PFSK-1 (cell line): ENCODE data around the gene CYP4F3.
A peak's percentile ranks its signal among the peaks of the same experiment; 100 is the strongest.

ENCODE experiments used
- FOXP2 ChIP-seq: optimal IDR thresholded peaks from 2 replicates; pipeline ENCODE3; 2011; ENCODE audit warnings: borderline replicate concordance, control low read depth, inconsistent platforms; ENCODE audit not compliant: insufficient read depth; ENCODE audit errors: extremely low read length, extremely low read depth
- POLR2AphosphoS5 ChIP-seq: IDR thresholded peaks from 2 replicates; pipeline ENCODE4 v1.6.1; 2012; ENCODE audit warnings: low read depth, mild to moderate bottlenecking, control low read depth, low read length, moderate library complexity
- SIN3A ChIP-seq: IDR thresholded peaks from 2 replicates; pipeline ENCODE4 v1.6.1; 2012; ENCODE audit warnings: mild to moderate bottlenecking, low read length, moderate library complexity, borderline replicate concordance; ENCODE audit not compliant: insufficient read depth
- TAF1 ChIP-seq: IDR thresholded peaks from 2 replicates; pipeline ENCODE4 v1.6.1; 2012; ENCODE audit warnings: low read length, control low read depth, borderline replicate concordance; ENCODE audit not compliant: insufficient read depth
- TF ChIP-seq, protein P1 (sequence below), 2 experiments: IDR thresholded peaks; 2 replicates each; pipeline versions ENCODE4 v1.6.1 to v1.8.0; 2011 to 2012; ENCODE audit warnings: low read depth in 2 of 2, low read length in 2 of 2, control low read depth in 1 of 2, inconsistent platforms in 1 of 2, mild to moderate bottlenecking in 1 of 2, moderate library complexity in 1 of 2; ENCODE audit not compliant: insufficient read depth in 1 of 2

Gene CYP4F3

DNA sequence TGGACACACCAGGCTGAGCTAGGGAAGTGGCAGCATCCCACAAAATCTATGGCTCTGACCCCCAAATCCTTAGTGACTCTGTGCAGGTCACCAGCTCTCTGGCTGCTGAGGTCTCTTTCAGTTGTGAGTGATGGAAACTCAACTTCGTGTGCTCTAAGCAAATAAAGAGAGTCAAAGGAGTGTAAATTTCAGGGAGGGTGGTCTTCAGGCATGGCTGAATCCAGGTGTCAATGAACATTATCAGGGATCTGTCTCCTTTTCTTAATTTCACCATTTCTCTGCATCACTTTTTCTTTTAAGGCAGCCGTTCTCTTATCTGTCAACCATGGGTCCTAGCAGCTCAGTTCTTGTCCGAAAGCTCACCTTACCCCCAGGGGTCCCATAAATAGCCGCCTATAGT lies 38.4 kb downstream of the CYP4F3 start:
- no peak for TF ChIP-seq SIN3A
- TF ChIP-seq POLR2AphosphoS5, result no peak
- TF ChIP-seq TAF1, result no peak
- TF ChIP-seq, protein P1, sequence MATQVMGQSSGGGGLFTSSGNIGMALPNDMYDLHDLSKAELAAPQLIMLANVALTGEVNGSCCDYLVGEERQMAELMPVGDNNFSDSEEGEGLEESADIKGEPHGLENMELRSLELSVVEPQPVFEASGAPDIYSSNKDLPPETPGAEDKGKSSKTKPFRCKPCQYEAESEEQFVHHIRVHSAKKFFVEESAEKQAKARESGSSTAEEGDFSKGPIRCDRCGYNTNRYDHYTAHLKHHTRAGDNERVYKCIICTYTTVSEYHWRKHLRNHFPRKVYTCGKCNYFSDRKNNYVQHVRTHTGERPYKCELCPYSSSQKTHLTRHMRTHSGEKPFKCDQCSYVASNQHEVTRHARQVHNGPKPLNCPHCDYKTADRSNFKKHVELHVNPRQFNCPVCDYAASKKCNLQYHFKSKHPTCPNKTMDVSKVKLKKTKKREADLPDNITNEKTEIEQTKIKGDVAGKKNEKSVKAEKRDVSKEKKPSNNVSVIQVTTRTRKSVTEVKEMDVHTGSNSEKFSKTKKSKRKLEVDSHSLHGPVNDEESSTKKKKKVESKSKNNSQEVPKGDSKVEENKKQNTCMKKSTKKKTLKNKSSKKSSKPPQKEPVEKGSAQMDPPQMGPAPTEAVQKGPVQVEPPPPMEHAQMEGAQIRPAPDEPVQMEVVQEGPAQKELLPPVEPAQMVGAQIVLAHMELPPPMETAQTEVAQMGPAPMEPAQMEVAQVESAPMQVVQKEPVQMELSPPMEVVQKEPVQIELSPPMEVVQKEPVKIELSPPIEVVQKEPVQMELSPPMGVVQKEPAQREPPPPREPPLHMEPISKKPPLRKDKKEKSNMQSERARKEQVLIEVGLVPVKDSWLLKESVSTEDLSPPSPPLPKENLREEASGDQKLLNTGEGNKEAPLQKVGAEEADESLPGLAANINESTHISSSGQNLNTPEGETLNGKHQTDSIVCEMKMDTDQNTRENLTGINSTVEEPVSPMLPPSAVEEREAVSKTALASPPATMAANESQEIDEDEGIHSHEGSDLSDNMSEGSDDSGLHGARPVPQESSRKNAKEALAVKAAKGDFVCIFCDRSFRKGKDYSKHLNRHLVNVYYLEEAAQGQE (IDR thresholded peaks at IDR 0.05; ENCODE audit: insufficient read depth in 1 of 2, low read depth in 2 of 2, low read length in 2 of 2), result no peak
- TF ChIP-seq FOXP2, result no peak

DNA sequence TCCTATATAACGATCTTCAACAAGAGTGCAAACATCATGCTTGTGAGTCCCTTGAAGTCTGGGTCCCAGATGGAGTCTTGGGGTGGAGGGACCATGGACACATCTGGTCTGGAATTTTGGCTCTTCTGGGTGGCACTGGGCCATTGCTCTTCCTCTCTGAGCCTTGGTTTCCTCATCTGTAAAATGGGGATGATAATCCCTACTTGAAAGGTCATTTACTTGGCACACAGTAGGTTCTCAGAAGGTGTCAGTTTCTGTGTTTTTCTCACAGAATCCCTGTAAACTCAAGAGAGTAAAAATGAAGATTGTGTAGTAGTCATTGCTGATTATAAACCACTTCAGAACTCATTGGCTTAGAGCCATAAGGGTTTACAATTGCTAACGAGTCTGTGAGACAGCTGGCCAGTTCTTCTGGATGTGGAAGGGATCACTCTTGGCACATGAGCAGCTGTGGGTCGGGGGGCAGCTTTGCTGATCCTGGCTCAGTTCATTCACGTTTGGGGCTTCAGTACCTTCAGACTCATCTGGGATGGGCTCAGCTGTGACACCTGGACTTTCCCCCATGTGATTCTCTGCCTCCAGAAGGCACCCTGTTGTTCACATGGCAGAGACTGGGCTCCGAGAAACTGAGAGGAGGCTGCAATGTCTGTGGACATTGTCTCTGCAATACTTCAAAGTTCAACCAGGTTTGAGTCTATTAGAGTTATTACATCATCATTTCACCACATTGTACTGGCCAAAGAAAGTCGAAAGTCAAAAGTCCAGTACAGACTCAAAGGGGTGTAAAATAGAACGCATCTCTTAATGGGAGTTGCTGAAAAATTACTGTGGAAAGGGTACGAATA lies 40.0 kb downstream of the CYP4F3 start:
- TF ChIP-seq TAF1, result no peak
- TF ChIP-seq, protein P1 (IDR thresholded peaks at IDR 0.05; ENCODE audit: insufficient read depth in 1 of 2, low read depth in 2 of 2, low read length in 2 of 2), result no peak
- no peak for TF ChIP-seq FOXP2
- TF ChIP-seq POLR2AphosphoS5, result no peak
- TF ChIP-seq SIN3A, result no peak

DNA sequence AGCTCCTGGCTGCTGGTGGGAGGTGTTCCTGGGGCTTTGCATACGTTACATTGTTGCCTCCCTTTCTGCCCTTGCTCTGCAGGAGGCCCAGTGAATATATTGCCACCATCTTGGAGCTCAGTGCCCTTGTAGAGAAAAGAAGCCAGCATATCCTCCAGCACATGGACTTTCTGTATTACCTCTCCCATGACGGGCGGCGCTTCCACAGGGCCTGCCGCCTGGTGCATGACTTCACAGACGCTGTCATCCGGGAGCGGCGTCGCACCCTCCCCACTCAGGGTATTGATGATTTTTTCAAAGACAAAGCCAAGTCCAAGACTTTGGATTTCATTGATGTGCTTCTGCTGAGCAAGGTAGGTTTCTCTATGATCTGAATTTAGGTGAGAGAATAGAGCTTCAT lies 42.7 kb downstream of the CYP4F3 start:
- TF ChIP-seq POLR2AphosphoS5, result no peak
- no peak for TF ChIP-seq SIN3A
- no peak for TF ChIP-seq FOXP2

DNA sequence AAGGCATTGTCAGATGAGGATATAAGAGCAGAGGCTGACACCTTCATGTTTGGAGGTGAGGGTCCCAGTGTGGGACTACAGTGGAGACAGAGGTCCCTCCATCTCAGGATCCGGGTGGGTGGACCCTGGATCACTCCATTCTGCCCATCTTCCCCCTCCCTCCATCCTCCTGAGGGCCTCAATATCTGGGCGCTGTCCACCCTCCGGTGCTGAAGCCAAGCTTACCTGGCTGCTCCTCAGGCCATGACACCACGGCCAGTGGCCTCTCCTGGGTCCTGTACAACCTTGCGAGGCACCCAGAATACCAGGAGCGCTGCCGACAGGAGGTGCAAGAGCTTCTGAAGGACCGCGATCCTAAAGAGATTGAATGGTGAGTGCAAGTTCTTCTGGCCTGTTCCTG lies 44.1 kb downstream of the CYP4F3 start:
- TF ChIP-seq, protein P1 (IDR thresholded peaks at IDR 0.05; ENCODE audit: insufficient read depth in 1 of 2, low read depth in 2 of 2, low read length in 2 of 2), result peak; percentile 77 to 91
- TF ChIP-seq TAF1 (no peak), FOXP2 (no peak), SIN3A (no peak), POLR2AphosphoS5 (no peak)

DNA sequence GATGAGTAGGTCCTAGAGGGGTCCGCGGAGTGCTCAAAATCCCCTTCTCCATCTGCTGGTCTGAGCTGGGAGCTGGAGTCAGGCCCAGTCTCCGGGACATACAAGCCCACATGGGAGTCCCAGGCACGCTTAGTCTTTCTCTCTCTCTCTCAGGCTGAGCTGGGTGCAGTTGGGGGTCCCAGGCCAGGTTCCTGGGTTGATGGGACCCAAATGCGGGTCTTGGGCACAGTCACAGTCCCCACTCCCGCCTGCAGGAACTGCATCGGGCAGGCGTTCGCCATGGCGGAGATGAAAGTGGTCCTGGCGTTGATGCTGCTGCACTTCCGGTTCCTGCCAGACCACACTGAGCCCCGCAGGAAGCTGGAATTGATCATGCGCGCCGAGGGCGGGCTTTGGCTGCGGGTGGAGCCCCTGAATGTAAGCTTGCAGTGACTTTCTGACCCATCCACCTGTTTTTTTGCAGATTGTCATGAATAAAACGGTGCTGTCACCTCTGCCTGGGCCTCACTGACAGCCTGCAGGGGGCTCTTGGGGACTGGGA lies 56.0 kb downstream of the CYP4F3 start:
- TF ChIP-seq, protein P1 (IDR thresholded peaks at IDR 0.05; ENCODE audit: insufficient read depth in 1 of 2, low read depth in 2 of 2, low read length in 2 of 2), result no peak
- TF ChIP-seq FOXP2, result no peak
- TF ChIP-seq TAF1, result no peak
- TF ChIP-seq POLR2AphosphoS5, result no peak
- no peak for TF ChIP-seq SIN3A
